ENCODE results near the gene SH3BP5.
A peak's percentile ranks its signal among the peaks of the same experiment; 100 is the strongest.
"Not testable (repeated sequence)": the region's sequence is repeated elsewhere in the genome, so short reads cannot be mapped to it uniquely, and the experiment has no call there.

SH3BP5 gene
- 78.4 to 133 (median 117) reads per million in 3 donors for total RNA-seq

- Histone ChIP-seq H3K27me3 (replicated peaks; ENCODE audit: control insufficient read depth, insufficient read depth, low read length, poor library complexity, severe bottlenecking) (no peaks in the 10 kb centered on the region), H3K4me3 (ENCODE audit: insufficient read depth, low read depth, low read length, poor library complexity, severe bottlenecking) (peak within 1 kb of the TSS; percentile 95), H3K27ac (ENCODE audit: insufficient read depth, low read length, poor library complexity, severe bottlenecking) (peak within 1 kb of the TSS; percentile 84), H3K36me3 (ENCODE audit: control insufficient read depth, insufficient read depth, low read length) (no peaks in the 10 kb centered on the region), H3K9me3 (ENCODE audit: control insufficient read depth, low read length) (no peaks in the 10 kb centered on the region), H3K4me1 (ENCODE audit: control insufficient read depth, insufficient read depth, low read length, poor library complexity, severe bottlenecking) (peaks cover 26% of the 10 kb centered on the region)
- peak; percentile 51 to 54 (median 51) for DNase-seq
Observed at GRCh38 chr3:15332405-15333098, at the start of gene SH3BP5. TSS of gene SH3BP5 (minus strand) at chr3:15332586. CDS start at chr3:15332408, 178 bp downstream.

GRCh38 chr3:15380980-15381890 is 48.8 kb upstream of the SH3BP5 start:
- Histone ChIP-seq H3K27me3 (replicated peaks; ENCODE audit: control insufficient read depth, insufficient read depth, low read length, poor library complexity, severe bottlenecking) (no peaks in the 10 kb centered on the region), H3K27ac (ENCODE audit: insufficient read depth, low read length, poor library complexity, severe bottlenecking) (no peak overlapping the region), H3K4me3 (ENCODE audit: insufficient read depth, low read depth, low read length, poor library complexity, severe bottlenecking) (no peak overlapping the region), H3K9me3 (ENCODE audit: control insufficient read depth, low read length) (no peaks in the 10 kb centered on the region), H3K4me1 (ENCODE audit: control insufficient read depth, insufficient read depth, low read length, poor library complexity, severe bottlenecking) (peaks cover 3% of the 10 kb centered on the region), H3K36me3 (ENCODE audit: control insufficient read depth, insufficient read depth, low read length) (no peaks in the 10 kb centered on the region)
- no peak for DNase-seq

- Histone ChIP-seq H3K4me3 (ENCODE audit: insufficient read depth, low read depth, low read length, poor library complexity, severe bottlenecking) (no peak overlapping the region), H3K9me3 (ENCODE audit: control insufficient read depth, low read length) (no peaks in the 10 kb centered on the region), H3K36me3 (ENCODE audit: control insufficient read depth, insufficient read depth, low read length) (no peaks in the 10 kb centered on the region), H3K27ac (ENCODE audit: insufficient read depth, low read length, poor library complexity, severe bottlenecking) (peak overlapping the region; percentile 89), H3K4me1 (ENCODE audit: control insufficient read depth, insufficient read depth, low read length, poor library complexity, severe bottlenecking) (peaks cover 3% of the 10 kb centered on the region), H3K27me3 (replicated peaks; ENCODE audit: control insufficient read depth, insufficient read depth, low read length, poor library complexity, severe bottlenecking) (no peaks in the 10 kb centered on the region)
- peak; percentile 92 to 94 (median 92) for DNase-seq
Observed at GRCh38 chr3:15377961-15378791, 45.8 kb upstream of the SH3BP5 start.

GRCh38 chr3:15375461-15376000 is 43.1 kb upstream of the SH3BP5 start:
- no peak for DNase-seq
- Histone ChIP-seq H3K27me3 (replicated peaks; ENCODE audit: control insufficient read depth, insufficient read depth, low read length, poor library complexity, severe bottlenecking) (no peaks in the 10 kb centered on the region), H3K4me1 (ENCODE audit: control insufficient read depth, insufficient read depth, low read length, poor library complexity, severe bottlenecking) (peaks cover 3% of the 10 kb centered on the region), H3K36me3 (ENCODE audit: control insufficient read depth, insufficient read depth, low read length) (no peaks in the 10 kb centered on the region), H3K27ac (ENCODE audit: insufficient read depth, low read length, poor library complexity, severe bottlenecking) (no peak overlapping the region), H3K9me3 (ENCODE audit: control insufficient read depth, low read length) (no peaks in the 10 kb centered on the region), H3K4me3 (ENCODE audit: insufficient read depth, low read depth, low read length, poor library complexity, severe bottlenecking) (no peak overlapping the region)

GRCh38 chr3:15372918-15373317 is 40.5 kb upstream of the SH3BP5 start:
- Histone ChIP-seq H3K4me3 (ENCODE audit: insufficient read depth, low read depth, low read length, poor library complexity, severe bottlenecking) (no peak overlapping the region), H3K27me3 (replicated peaks; ENCODE audit: control insufficient read depth, insufficient read depth, low read length, poor library complexity, severe bottlenecking) (no peaks in the 10 kb centered on the region), H3K9me3 (ENCODE audit: control insufficient read depth, low read length) (no peaks in the 10 kb centered on the region), H3K27ac (ENCODE audit: insufficient read depth, low read length, poor library complexity, severe bottlenecking) (no peak overlapping the region), H3K4me1 (ENCODE audit: control insufficient read depth, insufficient read depth, low read length, poor library complexity, severe bottlenecking) (peaks cover 6% of the 10 kb centered on the region), H3K36me3 (ENCODE audit: control insufficient read depth, insufficient read depth, low read length) (no peaks in the 10 kb centered on the region)
- DNase-seq, result no peak

- Histone ChIP-seq H3K27me3 (replicated peaks; ENCODE audit: control insufficient read depth, insufficient read depth, low read length, poor library complexity, severe bottlenecking) (no peaks in the 10 kb centered on the region), H3K4me1 (ENCODE audit: control insufficient read depth, insufficient read depth, low read length, poor library complexity, severe bottlenecking) (peaks cover 6% of the 10 kb centered on the region), H3K36me3 (ENCODE audit: control insufficient read depth, insufficient read depth, low read length) (no peaks in the 10 kb centered on the region), H3K27ac (ENCODE audit: insufficient read depth, low read length, poor library complexity, severe bottlenecking) (no peak overlapping the region), H3K9me3 (ENCODE audit: control insufficient read depth, low read length) (no peaks in the 10 kb centered on the region), H3K4me3 (ENCODE audit: insufficient read depth, low read depth, low read length, poor library complexity, severe bottlenecking) (no peak overlapping the region)
- DNase-seq, result no peak
Observed at GRCh38 chr3:15368561-15369135, 36.3 kb upstream of the SH3BP5 start.

GRCh38 chr3:15367059-15367458 is 34.7 kb upstream of the SH3BP5 start:
- H3K27ac ChIP-seq (ENCODE audit: insufficient read depth, low read length, poor library complexity, severe bottlenecking), result no peak overlapping the region
- DNase-seq, result no peak
- H3K9me3 ChIP-seq (ENCODE audit: control insufficient read depth, low read length), result no peaks in the 10 kb centered on the region

GRCh38 chr3:15364078-15364477 is 31.7 kb upstream of the SH3BP5 start:
- H3K27ac ChIP-seq (ENCODE audit: insufficient read depth, low read length, poor library complexity, severe bottlenecking); H3K4me3 ChIP-seq (ENCODE audit: insufficient read depth, low read depth, low read length, poor library complexity, severe bottlenecking); H3K36me3 ChIP-seq (ENCODE audit: control insufficient read depth, insufficient read depth, low read length); H3K9me3 ChIP-seq (ENCODE audit: control insufficient read depth, low read length); DNase-seq; H3K27me3 ChIP-seq (replicated peaks; ENCODE audit: control insufficient read depth, insufficient read depth, low read length, poor library complexity, severe bottlenecking): not testable (repeated sequence)
- H3K4me1 ChIP-seq (ENCODE audit: control insufficient read depth, insufficient read depth, low read length, poor library complexity, severe bottlenecking), result peaks cover 28% of the 10 kb centered on the region

More at GRCh38 chr3:15367059-15367458, 34.7 kb upstream of the SH3BP5 start:
- Histone ChIP-seq H3K4me3 (ENCODE audit: insufficient read depth, low read depth, low read length, poor library complexity, severe bottlenecking) (no peak overlapping the region), H3K4me1 (ENCODE audit: control insufficient read depth, insufficient read depth, low read length, poor library complexity, severe bottlenecking) (peaks cover 11% of the 10 kb centered on the region), H3K27me3 (replicated peaks; ENCODE audit: control insufficient read depth, insufficient read depth, low read length, poor library complexity, severe bottlenecking) (no peaks in the 10 kb centered on the region), H3K36me3 (ENCODE audit: control insufficient read depth, insufficient read depth, low read length) (no peaks in the 10 kb centered on the region)

- no peaks in the 10 kb centered on the region for H3K27me3 ChIP-seq (replicated peaks; ENCODE audit: control insufficient read depth, insufficient read depth, low read length, poor library complexity, severe bottlenecking)
- no peaks in the 10 kb centered on the region for H3K9me3 ChIP-seq (ENCODE audit: control insufficient read depth, low read length)
Observed at GRCh38 chr3:15361494-15362214, 29.3 kb upstream of the SH3BP5 start.

More at GRCh38 chr3:15361494-15362214, 29.3 kb upstream of the SH3BP5 start:
- no peak for DNase-seq
- H3K27ac ChIP-seq (ENCODE audit: insufficient read depth, low read length, poor library complexity, severe bottlenecking), result peak overlapping the region; percentile 40
- no peaks in the 10 kb centered on the region for H3K36me3 ChIP-seq (ENCODE audit: control insufficient read depth, insufficient read depth, low read length)
- peaks cover 26% of the 10 kb centered on the region for H3K4me1 ChIP-seq (ENCODE audit: control insufficient read depth, insufficient read depth, low read length, poor library complexity, severe bottlenecking)
- no peak overlapping the region for H3K4me3 ChIP-seq (ENCODE audit: insufficient read depth, low read depth, low read length, poor library complexity, severe bottlenecking)

Measured in effector memory CD4-positive, alpha-beta T cell (primary cell).